ENCODE measurements around the gene BCL2L1. TPM values are rescaled to one million over a fixed set of nuclear protein-coding genes. Genes with fewer than 3 reads are reported as not detected.
A peak's percentile ranks its signal among the peaks of the same experiment; 100 is the strongest.
"Not testable (repeated sequence)": the region's sequence is repeated elsewhere in the genome, so short reads cannot be mapped to it uniquely, and the experiment has no call there.

Gene BCL2L1
- total and polyA plus RNA-seq, 2 donors (not counting 1 experiment from before 2014, with no cell fraction given) = 61.8 to 77.1 TPM

- Histone ChIP-seq H4K20me1 (ENCODE audit: control insufficient read depth, extremely low read depth, insufficient read depth, low read length) (no peaks in the 10 kb centered on the region), H3K27ac (ENCODE audit: insufficient read depth, low read length) (no peak overlapping the region)
- peak in 1 of 2 donors; percentile 40 for DNase-seq (ENCODE audit: low read depth in 2 of 2)
Observed at GRCh38 chr20:31630187-31630790, 92.4 kb downstream of the BCL2L1 start.

GRCh38 chr20:31628057-31628456, 94.6 kb downstream of the BCL2L1 start:
- not testable (repeated sequence) for H3K36me3 ChIP-seq (ENCODE audit: control insufficient read depth, insufficient read depth, low read length); H3K9me3 ChIP-seq (ENCODE audit: control insufficient read depth, insufficient read depth, low read depth, low read length); H3K4me3 ChIP-seq (replicated peaks in 1 of 4; ENCODE audit: control extremely low read depth in 1 of 4, insufficient read depth in 1 of 4, low read depth in 3 of 4, low read length in 4 of 4); H3K9ac ChIP-seq (ENCODE audit: insufficient read depth, low read length); H4K20me1 ChIP-seq (ENCODE audit: control insufficient read depth, extremely low read depth, insufficient read depth, low read length); H3K79me2 ChIP-seq (ENCODE audit: control insufficient read depth, insufficient read depth, low read length); H3K27ac ChIP-seq (ENCODE audit: insufficient read depth, low read length); H3K4me2 ChIP-seq (ENCODE audit: extremely low read depth, insufficient read depth, low read length); H3K4me1 ChIP-seq (ENCODE audit: control insufficient read depth, extremely low read depth, insufficient read depth, low read length); H2AFZ ChIP-seq (ENCODE audit: low read length); H3K27me3 ChIP-seq (ENCODE audit: control insufficient read depth, insufficient read depth, low read length); DNase-seq (ENCODE audit: low read depth in 2 of 2)

More at GRCh38 chr20:31630187-31630790, 92.4 kb downstream of the BCL2L1 start:
- peaks cover 5% of the 10 kb centered on the region for H3K4me1 ChIP-seq (ENCODE audit: control insufficient read depth, extremely low read depth, insufficient read depth, low read length)
- no peak overlapping the region for H2AFZ ChIP-seq (ENCODE audit: low read length)
- H3K36me3 ChIP-seq (ENCODE audit: control insufficient read depth, insufficient read depth, low read length) = no peaks in the 10 kb centered on the region
- no peak overlapping the region for H3K4me2 ChIP-seq (ENCODE audit: extremely low read depth, insufficient read depth, low read length)
- TF ChIP-seq EZH2 (IDR thresholded peaks at IDR 0.05; ENCODE audit: low read length, missing control alignments) (no peak), CTCF (conservative IDR thresholded peaks at IDR 0.05 in 1 of 2, IDR thresholded peaks at IDR 0.05 in 1 of 2; ENCODE audit: low read depth in 1 of 2, low read length in 2 of 2) (no peak)
- H3K27me3 ChIP-seq (ENCODE audit: control insufficient read depth, insufficient read depth, low read length) = no peaks in the 10 kb centered on the region
- H3K9me3 ChIP-seq (ENCODE audit: control insufficient read depth, insufficient read depth, low read depth, low read length) = no peaks in the 10 kb centered on the region
- H3K4me3 ChIP-seq (replicated peaks in 1 of 4; ENCODE audit: control extremely low read depth in 1 of 4, insufficient read depth in 1 of 4, low read depth in 3 of 4, low read length in 4 of 4) = no peak overlapping the region
- no peaks in the 10 kb centered on the region for H3K79me2 ChIP-seq (ENCODE audit: control insufficient read depth, insufficient read depth, low read length)
- H3K9ac ChIP-seq (ENCODE audit: insufficient read depth, low read length) = no peak overlapping the region

GRCh38 chr20:31626534-31626933, 96.1 kb downstream of the BCL2L1 start:
- not testable (repeated sequence) for H3K4me1 ChIP-seq (ENCODE audit: control insufficient read depth, extremely low read depth, insufficient read depth, low read length); H3K27me3 ChIP-seq (ENCODE audit: control insufficient read depth, insufficient read depth, low read length); H3K4me3 ChIP-seq (replicated peaks in 1 of 4; ENCODE audit: control extremely low read depth in 1 of 4, insufficient read depth in 1 of 4, low read depth in 3 of 4, low read length in 4 of 4); H3K79me2 ChIP-seq (ENCODE audit: control insufficient read depth, insufficient read depth, low read length); DNase-seq (ENCODE audit: low read depth in 2 of 2); H3K4me2 ChIP-seq (ENCODE audit: extremely low read depth, insufficient read depth, low read length); H3K27ac ChIP-seq (ENCODE audit: insufficient read depth, low read length); H4K20me1 ChIP-seq (ENCODE audit: control insufficient read depth, extremely low read depth, insufficient read depth, low read length); H3K9me3 ChIP-seq (ENCODE audit: control insufficient read depth, insufficient read depth, low read depth, low read length); H3K9ac ChIP-seq (ENCODE audit: insufficient read depth, low read length); H2AFZ ChIP-seq (ENCODE audit: low read length); H3K36me3 ChIP-seq (ENCODE audit: control insufficient read depth, insufficient read depth, low read length)

GRCh38 chr20:31623123-31623505, 99.6 kb downstream of the BCL2L1 start:
- not testable (repeated sequence) for H2AFZ ChIP-seq (ENCODE audit: low read length); H3K4me2 ChIP-seq (ENCODE audit: extremely low read depth, insufficient read depth, low read length); H4K20me1 ChIP-seq (ENCODE audit: control insufficient read depth, extremely low read depth, insufficient read depth, low read length); DNase-seq (ENCODE audit: low read depth in 2 of 2); H3K27me3 ChIP-seq (ENCODE audit: control insufficient read depth, insufficient read depth, low read length); H3K9me3 ChIP-seq (ENCODE audit: control insufficient read depth, insufficient read depth, low read depth, low read length); H3K79me2 ChIP-seq (ENCODE audit: control insufficient read depth, insufficient read depth, low read length); H3K27ac ChIP-seq (ENCODE audit: insufficient read depth, low read length); H3K36me3 ChIP-seq (ENCODE audit: control insufficient read depth, insufficient read depth, low read length); H3K9ac ChIP-seq (ENCODE audit: insufficient read depth, low read length); H3K4me1 ChIP-seq (ENCODE audit: control insufficient read depth, extremely low read depth, insufficient read depth, low read length); H3K4me3 ChIP-seq (replicated peaks in 1 of 4; ENCODE audit: control extremely low read depth in 1 of 4, insufficient read depth in 1 of 4, low read depth in 3 of 4, low read length in 4 of 4)
